ENCODE results near the gene SLMAP. TPM values are rescaled to one million over a fixed set of nuclear protein-coding genes. Genes with fewer than 3 reads are reported as not detected.

SLMAP gene
- polyA plus RNA-seq, 1 of the 3 experiments (the other 2 are of a cell fraction), result 10.5 TPM

DNA sequence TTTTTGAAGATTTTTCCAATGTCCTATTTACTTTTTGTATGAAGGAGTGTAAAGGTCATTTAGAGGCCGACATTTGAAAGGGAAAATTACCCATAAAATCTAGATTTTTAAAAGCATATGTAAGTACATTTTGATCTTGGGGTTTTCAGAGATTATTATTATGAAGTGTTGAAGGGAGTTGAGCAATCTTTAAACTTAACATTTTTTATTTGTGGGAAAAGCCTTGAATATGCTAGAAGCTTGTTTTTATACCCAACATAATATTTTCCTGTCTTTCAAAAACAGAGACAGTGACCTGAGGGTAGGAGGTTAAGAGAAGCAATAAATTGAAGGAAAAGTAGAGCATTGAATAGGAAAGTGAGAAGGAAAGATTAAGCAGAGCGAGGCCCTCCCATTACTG is 85.7 kb downstream of the SLMAP start:
- Histone ChIP-seq H4K20me1 (ENCODE audit: insufficient read depth) (no peaks in the 10 kb centered on the region), H3K36me3 (replicated peaks in 1 of 2; ENCODE audit: control insufficient read depth in 1 of 2, insufficient read depth in 2 of 2, low read length in 1 of 2) (peaks cover 0 to 7% of the 10 kb centered on the region in 2 experiments), H3K9me3 (no peaks in the 10 kb centered on the region), H3F3A (replicated peaks; ENCODE audit: insufficient read depth) (peaks cover 2% of the 10 kb centered on the region), H3K9ac (no peak overlapping the region), H3K27me3 (ENCODE audit: insufficient read depth) (no peaks in the 10 kb centered on the region), H3K4me1 (ENCODE audit: control insufficient read depth in 1 of 2, insufficient read depth in 2 of 2, low read depth in 1 of 2, low read length in 1 of 2) (no peaks in the 10 kb centered on the region), H3K9me2 (no peaks in the 10 kb centered on the region), H2AFZ (ENCODE audit: low read depth) (no peak overlapping the region), H3K79me2 (ENCODE audit: insufficient read depth) (peaks cover 11% of the 10 kb centered on the region; the same call in 1 of the 2 replicates), H3K27ac (ENCODE audit: low read depth in 2 of 2, low read length in 1 of 2) (no peak overlapping the region), H3K4me2 (no peak overlapping the region), H3K4me3 (ENCODE audit: low read depth in 2 of 2, low read length in 1 of 2) (no peak overlapping the region)
- WGBS (ENCODE audit: low lambda C conversion rate), result 92% methylated on average over 2 of the region's 2 CpGs
- TF ChIP-seq RAD21 (IDR thresholded peaks at IDR 0.05; ENCODE audit: low read length), result no peak
- TF ChIP-seq, protein P1, sequence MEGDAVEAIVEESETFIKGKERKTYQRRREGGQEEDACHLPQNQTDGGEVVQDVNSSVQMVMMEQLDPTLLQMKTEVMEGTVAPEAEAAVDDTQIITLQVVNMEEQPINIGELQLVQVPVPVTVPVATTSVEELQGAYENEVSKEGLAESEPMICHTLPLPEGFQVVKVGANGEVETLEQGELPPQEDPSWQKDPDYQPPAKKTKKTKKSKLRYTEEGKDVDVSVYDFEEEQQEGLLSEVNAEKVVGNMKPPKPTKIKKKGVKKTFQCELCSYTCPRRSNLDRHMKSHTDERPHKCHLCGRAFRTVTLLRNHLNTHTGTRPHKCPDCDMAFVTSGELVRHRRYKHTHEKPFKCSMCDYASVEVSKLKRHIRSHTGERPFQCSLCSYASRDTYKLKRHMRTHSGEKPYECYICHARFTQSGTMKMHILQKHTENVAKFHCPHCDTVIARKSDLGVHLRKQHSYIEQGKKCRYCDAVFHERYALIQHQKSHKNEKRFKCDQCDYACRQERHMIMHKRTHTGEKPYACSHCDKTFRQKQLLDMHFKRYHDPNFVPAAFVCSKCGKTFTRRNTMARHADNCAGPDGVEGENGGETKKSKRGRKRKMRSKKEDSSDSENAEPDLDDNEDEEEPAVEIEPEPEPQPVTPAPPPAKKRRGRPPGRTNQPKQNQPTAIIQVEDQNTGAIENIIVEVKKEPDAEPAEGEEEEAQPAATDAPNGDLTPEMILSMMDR (IDR thresholded peaks at IDR 0.05), result no peak
- no peak for TF ChIP-seq TAF1 (IDR thresholded peaks at IDR 0.05; ENCODE audit: borderline replicate concordance, low read depth, low read length)
- TF ChIP-seq, protein P2, sequence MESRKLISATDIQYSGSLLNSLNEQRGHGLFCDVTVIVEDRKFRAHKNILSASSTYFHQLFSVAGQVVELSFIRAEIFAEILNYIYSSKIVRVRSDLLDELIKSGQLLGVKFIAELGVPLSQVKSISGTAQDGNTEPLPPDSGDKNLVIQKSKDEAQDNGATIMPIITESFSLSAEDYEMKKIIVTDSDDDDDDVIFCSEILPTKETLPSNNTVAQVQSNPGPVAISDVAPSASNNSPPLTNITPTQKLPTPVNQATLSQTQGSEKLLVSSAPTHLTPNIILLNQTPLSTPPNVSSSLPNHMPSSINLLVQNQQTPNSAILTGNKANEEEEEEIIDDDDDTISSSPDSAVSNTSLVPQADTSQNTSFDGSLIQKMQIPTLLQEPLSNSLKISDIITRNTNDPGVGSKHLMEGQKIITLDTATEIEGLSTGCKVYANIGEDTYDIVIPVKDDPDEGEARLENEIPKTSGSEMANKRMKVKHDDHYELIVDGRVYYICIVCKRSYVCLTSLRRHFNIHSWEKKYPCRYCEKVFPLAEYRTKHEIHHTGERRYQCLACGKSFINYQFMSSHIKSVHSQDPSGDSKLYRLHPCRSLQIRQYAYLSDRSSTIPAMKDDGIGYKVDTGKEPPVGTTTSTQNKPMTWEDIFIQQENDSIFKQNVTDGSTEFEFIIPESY (IDR thresholded peaks at IDR 0.05; ENCODE audit: borderline replicate concordance, low read depth), result no peak
- no peak for TF ChIP-seq FOSL2 (IDR thresholded peaks at IDR 0.05; ENCODE audit: borderline replicate concordance, low read depth)
- TF ChIP-seq GABPA (IDR thresholded peaks at IDR 0.05; ENCODE audit: low read depth), result no peak
- TF ChIP-seq, protein P3, sequence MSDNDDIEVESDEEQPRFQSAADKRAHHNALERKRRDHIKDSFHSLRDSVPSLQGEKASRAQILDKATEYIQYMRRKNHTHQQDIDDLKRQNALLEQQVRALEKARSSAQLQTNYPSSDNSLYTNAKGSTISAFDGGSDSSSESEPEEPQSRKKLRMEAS (IDR thresholded peaks at IDR 0.05; ENCODE audit: low read depth), result no peak
- TF ChIP-seq, protein P4, sequence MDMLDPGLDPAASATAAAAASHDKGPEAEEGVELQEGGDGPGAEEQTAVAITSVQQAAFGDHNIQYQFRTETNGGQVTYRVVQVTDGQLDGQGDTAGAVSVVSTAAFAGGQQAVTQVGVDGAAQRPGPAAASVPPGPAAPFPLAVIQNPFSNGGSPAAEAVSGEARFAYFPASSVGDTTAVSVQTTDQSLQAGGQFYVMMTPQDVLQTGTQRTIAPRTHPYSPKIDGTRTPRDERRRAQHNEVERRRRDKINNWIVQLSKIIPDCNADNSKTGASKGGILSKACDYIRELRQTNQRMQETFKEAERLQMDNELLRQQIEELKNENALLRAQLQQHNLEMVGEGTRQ (IDR thresholded peaks at IDR 0.05; ENCODE audit: borderline replicate concordance, low read depth, low read length), result no peak
- no peak for TF ChIP-seq SIN3A (IDR thresholded peaks at IDR 0.05; ENCODE audit: borderline replicate concordance, low read depth, low read length)
- no peak for TF ChIP-seq ELF1 (IDR thresholded peaks at IDR 0.05)
- ChIA-PET POLR2A (no interaction called here), CTCF (no interaction called here)
- DNase-seq, result no peak

DNA sequence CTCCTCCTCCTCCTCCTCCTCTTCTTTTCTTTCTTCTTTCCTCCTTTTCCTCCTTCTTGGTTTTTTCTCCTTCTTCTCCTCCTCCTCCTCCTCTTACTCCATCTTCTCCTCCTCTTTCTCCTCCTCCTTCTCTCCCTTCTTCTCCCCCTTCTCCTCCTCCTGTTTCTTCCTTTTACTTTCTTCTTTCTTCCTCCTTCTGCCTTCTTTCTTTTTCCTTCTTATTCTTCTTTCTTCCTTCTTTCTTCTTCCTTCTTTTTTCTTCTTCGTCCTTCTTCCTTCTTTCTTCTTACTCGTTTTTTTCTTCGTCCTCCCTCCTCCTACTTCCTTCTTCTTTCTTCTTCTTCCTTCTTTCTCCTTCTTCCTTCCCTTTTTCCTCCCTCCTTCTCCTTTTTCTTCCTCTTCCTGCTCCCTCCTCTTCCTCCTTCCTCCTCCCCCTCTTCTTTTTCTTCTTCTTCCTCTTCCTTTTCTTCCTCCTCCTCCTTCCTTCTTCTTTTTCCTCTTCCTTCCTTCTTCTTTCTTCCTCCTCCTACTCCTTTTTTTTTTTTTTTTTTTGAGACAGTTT is 92.1 kb downstream of the SLMAP start:
- DNase-seq, result no peak
- POLR2A ChIA-PET, result no interaction called here
- Histone ChIP-seq H2AFZ (ENCODE audit: low read depth) (no peak overlapping the region), H3K9me2 (no peaks in the 10 kb centered on the region), H3K36me3 (replicated peaks in 1 of 2; ENCODE audit: control insufficient read depth in 1 of 2, insufficient read depth in 2 of 2, low read length in 1 of 2) (peaks cover 0 to 18% of the 10 kb centered on the region in 2 experiments), H4K20me1 (ENCODE audit: insufficient read depth) (no peaks in the 10 kb centered on the region), H3K27ac (ENCODE audit: low read depth in 2 of 2, low read length in 1 of 2) (no peak overlapping the region), H3K4me3 (ENCODE audit: low read depth in 2 of 2, low read length in 1 of 2) (no peak overlapping the region), H3K9me3 (no peaks in the 10 kb centered on the region), H3F3A (replicated peaks; ENCODE audit: insufficient read depth) (peaks cover 10% of the 10 kb centered on the region), H3K9ac (no peak overlapping the region), H3K4me1 (ENCODE audit: control insufficient read depth in 1 of 2, insufficient read depth in 2 of 2, low read depth in 1 of 2, low read length in 1 of 2) (no peaks in the 10 kb centered on the region), H3K27me3 (ENCODE audit: insufficient read depth) (no peaks in the 10 kb centered on the region), H3K4me2 (no peak overlapping the region), H3K79me2 (ENCODE audit: insufficient read depth) (no peaks in the 10 kb centered on the region)
- CTCF ChIA-PET, result no interaction called here
- WGBS (ENCODE audit: low lambda C conversion rate), result 91% methylated on average over 3 of the region's 3 CpGs
- TF ChIP-seq MEF2A (IDR thresholded peaks at IDR 0.05; ENCODE audit: borderline replicate concordance, low read depth), result no peak
- TF ChIP-seq, protein P5, sequence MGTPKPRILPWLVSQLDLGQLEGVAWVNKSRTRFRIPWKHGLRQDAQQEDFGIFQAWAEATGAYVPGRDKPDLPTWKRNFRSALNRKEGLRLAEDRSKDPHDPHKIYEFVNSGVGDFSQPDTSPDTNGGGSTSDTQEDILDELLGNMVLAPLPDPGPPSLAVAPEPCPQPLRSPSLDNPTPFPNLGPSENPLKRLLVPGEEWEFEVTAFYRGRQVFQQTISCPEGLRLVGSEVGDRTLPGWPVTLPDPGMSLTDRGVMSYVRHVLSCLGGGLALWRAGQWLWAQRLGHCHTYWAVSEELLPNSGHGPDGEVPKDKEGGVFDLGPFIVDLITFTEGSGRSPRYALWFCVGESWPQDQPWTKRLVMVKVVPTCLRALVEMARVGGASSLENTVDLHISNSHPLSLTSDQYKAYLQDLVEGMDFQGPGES (IDR thresholded peaks at IDR 0.05; ENCODE audit: low read depth, low read length), result no peak

All from SK-N-SH (cell line).